Trophoblast cell (in vitro differentiated cells and primary cell): ENCODE results near the gene TP53BP2.

Source experiments
- DNase-seq, 2 donors: peaks; one replicate each; pipeline ENCODE4 v3.0.0-alpha.2; 2016
- H2AFZ ChIP-seq: 2 replicates; pipeline ENCODE4 v1.6.1; 2013; ENCODE audit warnings: low read length, moderate library complexity, mild to moderate bottlenecking; ENCODE audit not compliant: insufficient read depth, poor library complexity
- H2AK5ac ChIP-seq: 2 replicates; pipeline ENCODE4 v1.6.1; 2013; ENCODE audit warnings: mild to moderate bottlenecking, low read length
- H2BK120ac ChIP-seq: 2 replicates; pipeline ENCODE4 v1.6.1; 2013; ENCODE audit warnings: low read length, mild to moderate bottlenecking, moderate library complexity; ENCODE audit not compliant: insufficient read depth, poor library complexity
- H2BK12ac ChIP-seq: 2 replicates; pipeline ENCODE4 v1.6.1; 2013; ENCODE audit warnings: mild to moderate bottlenecking, low read length, moderate library complexity
- H2BK5ac ChIP-seq: 2 replicates; pipeline ENCODE4 v1.6.1; 2013; ENCODE audit warnings: low read length, low read depth, moderate library complexity, mild to moderate bottlenecking; ENCODE audit not compliant: poor library complexity
- H3K14ac ChIP-seq: 2 replicates; pipeline ENCODE4 v1.6.1; 2013; ENCODE audit warnings: mild to moderate bottlenecking, low read length
- H3K18ac ChIP-seq: 2 replicates; pipeline ENCODE4 v1.6.1; 2013; ENCODE audit warnings: mild to moderate bottlenecking, low read length
- H3K23ac ChIP-seq: 2 replicates; pipeline ENCODE4 v1.6.1; 2013; ENCODE audit warnings: low read length
- H3K27ac ChIP-seq: 2 replicates; pipeline ENCODE4 v1.5.1; 2013; ENCODE audit warnings: low read depth, mild to moderate bottlenecking, inconsistent platforms, low read length, moderate library complexity
- H3K27me3 ChIP-seq: 2 replicates; pipeline ENCODE4 v1.6.1; 2013; ENCODE audit warnings: inconsistent platforms, mild to moderate bottlenecking, low read length, moderate library complexity; ENCODE audit not compliant: insufficient read depth
- H3K36me3 ChIP-seq, 2 experiments: 1 replicate in 1 of 2; 2 replicates in 1 of 2; pipeline ENCODE4 v1.6.1; 2013; ENCODE audit warnings: low read length in 2 of 2, mild to moderate bottlenecking in 2 of 2, moderate library complexity in 1 of 2; ENCODE audit not compliant: insufficient read depth in 2 of 2, control insufficient read depth in 1 of 2
- H3K4ac ChIP-seq: 2 replicates; pipeline ENCODE4 v1.6.1; 2013; ENCODE audit warnings: low read depth, mild to moderate bottlenecking, low read length, moderate library complexity
- H3K4me1 ChIP-seq, 2 experiments: 1 replicate in 1 of 2; 2 replicates in 1 of 2; pipeline ENCODE4 v1.6.1; 2013; ENCODE audit warnings: low read length in 2 of 2, mild to moderate bottlenecking in 2 of 2, moderate library complexity in 1 of 2; ENCODE audit not compliant: insufficient read depth in 2 of 2, control insufficient read depth in 1 of 2
- H3K4me2 ChIP-seq: 2 replicates; pipeline ENCODE4 v1.6.1; 2013; ENCODE audit warnings: inconsistent platforms, mild to moderate bottlenecking, low read length, moderate library complexity
- H3K4me3 ChIP-seq: 2 replicates; pipeline ENCODE4 v1.5.1; 2013; ENCODE audit warnings: mild to moderate bottlenecking, low read depth, low read length, inconsistent platforms
- H3K79me1 ChIP-seq: one replicate; pipeline ENCODE4 v1.6.1; 2013; ENCODE audit warnings: low read length
- H3K79me2 ChIP-seq: 2 replicates; pipeline ENCODE4 v1.6.1; 2013; ENCODE audit warnings: low read length, mild to moderate bottlenecking; ENCODE audit not compliant: control insufficient read depth, insufficient read depth, poor library complexity
- H3K9ac ChIP-seq: 2 replicates; pipeline ENCODE4 v1.6.1; 2013; ENCODE audit warnings: mild to moderate bottlenecking, low read length
- H3K9me3 ChIP-seq: 2 replicates; pipeline ENCODE4 v1.6.1; 2013; ENCODE audit warnings: low read depth, mild to moderate bottlenecking, control low read depth, inconsistent platforms, low read length; ENCODE audit not compliant: insufficient read depth
- H4K12ac ChIP-seq: 2 replicates; pipeline ENCODE4 v1.6.1; 2013; ENCODE audit warnings: low read depth, mild to moderate bottlenecking, low read length, moderate library complexity
- H4K8ac ChIP-seq: 2 replicates; pipeline ENCODE4 v1.6.1; 2013; ENCODE audit warnings: low read depth, mild to moderate bottlenecking, low read length, moderate library complexity
- H4K91ac ChIP-seq: one replicate; pipeline ENCODE4 v1.6.1; 2013; ENCODE audit warnings: low read depth, mild to moderate bottlenecking, low read length, moderate library complexity
- WGBS: extraction: QIAGEN DNeasy Blood & Tissue Kit; methylation state at CpG from one replicate; pipeline ENCODE4 v1.1.7; 2013; ENCODE audit warnings: missing lambda C conversion rate; ENCODE audit not compliant: insufficient read length, insufficient coverage; ENCODE audit errors: extremely low coverage; 5-methylcytosine and 5-hydroxymethylcytosine counted together

The TP53BP2 gene

GRCh38 chr1:223763251-223763650 is 82.5 kb downstream of the TP53BP2 start:
- Histone ChIP-seq H2BK5ac (no peak overlapping the region), H3K9me3 (no peaks in the 10 kb centered on the region), H2AK5ac (no peak overlapping the region), H3K4me2 (no peak overlapping the region), H4K91ac (no peak overlapping the region), H3K4me3 (no peak overlapping the region), H4K12ac (no peak overlapping the region), H2AFZ (no peak overlapping the region), H3K23ac (no peak overlapping the region), H3K9ac (no peak overlapping the region), H3K18ac (no peak overlapping the region), H3K36me3 (peaks cover 53 to 76% of the 10 kb centered on the region in 2 experiments), H3K27ac (no peak overlapping the region), H2BK12ac (no peak overlapping the region), H3K79me1 (no peaks in the 10 kb centered on the region), H3K79me2 (no peaks in the 10 kb centered on the region), H4K8ac (no peak overlapping the region), H3K27me3 (no peaks in the 10 kb centered on the region), H3K14ac (no peak overlapping the region), H2BK120ac (no peak overlapping the region), H3K4ac (no peak overlapping the region), H3K4me1 (peaks cover 3 to 8% of the 10 kb centered on the region in 2 experiments)
- no peak for DNase-seq
- no CpG with 5 or more reads among the region's 5 CpGs for WGBS

- no peak overlapping the region for H4K12ac ChIP-seq
- H2BK5ac ChIP-seq, result no peak overlapping the region
- no peak overlapping the region for H3K4me2 ChIP-seq
- H3K18ac ChIP-seq, result no peak overlapping the region
- H4K8ac ChIP-seq, result no peak overlapping the region
- no peaks in the 10 kb centered on the region for H3K79me1 ChIP-seq
- no peaks in the 10 kb centered on the region for H3K79me2 ChIP-seq
- H3K4me1 ChIP-seq, result peaks cover 1 to 6% of the 10 kb centered on the region in 2 experiments
- H4K91ac ChIP-seq, result no peak overlapping the region
- H3K4me3 ChIP-seq, result no peak overlapping the region
- peak; percentile 40 to 82 for DNase-seq
- H2AK5ac ChIP-seq, result no peak overlapping the region
- no peak overlapping the region for H2BK12ac ChIP-seq
- H3K27me3 ChIP-seq, result no peaks in the 10 kb centered on the region
- no peaks in the 10 kb centered on the region for H3K9me3 ChIP-seq
- H3K14ac ChIP-seq, result no peak overlapping the region
- no peak overlapping the region for H3K4ac ChIP-seq
- no CpG with 5 or more reads among the region's 7 CpGs for WGBS
- H3K36me3 ChIP-seq, result peaks cover 68 to 92% of the 10 kb centered on the region in 2 experiments
- no peak overlapping the region for H2BK120ac ChIP-seq
- no peak overlapping the region for H3K9ac ChIP-seq
- no peak overlapping the region for H3K23ac ChIP-seq
- H2AFZ ChIP-seq, result no peak overlapping the region
- H3K27ac ChIP-seq, result no peak overlapping the region
Measured at GRCh38 chr1:223761411-223761810, 84.3 kb downstream of the TP53BP2 start.

- Histone ChIP-seq H3K79me1 (no peaks in the 10 kb centered on the region), H2BK12ac (no peak overlapping the region), H2BK120ac (no peak overlapping the region), H3K4me1 (peaks cover 0 to 5% of the 10 kb centered on the region in 2 experiments), H3K27ac (no peak overlapping the region), H3K4me3 (no peak overlapping the region), H4K91ac (no peak overlapping the region), H3K27me3 (no peaks in the 10 kb centered on the region), H3K18ac (no peak overlapping the region), H2AK5ac (no peak overlapping the region), H3K36me3 (peaks cover 73 to 93% of the 10 kb centered on the region in 2 experiments), H3K14ac (no peak overlapping the region), H3K79me2 (no peaks in the 10 kb centered on the region), H2AFZ (no peak overlapping the region), H3K4me2 (no peak overlapping the region), H4K8ac (no peak overlapping the region), H2BK5ac (no peak overlapping the region), H3K9me3 (no peaks in the 10 kb centered on the region), H3K4ac (no peak overlapping the region), H3K9ac (no peak overlapping the region), H3K23ac (no peak overlapping the region), H4K12ac (no peak overlapping the region)
- peak in 1 of 2 donors; percentile 39 for DNase-seq
- WGBS, result no CpG with 5 or more reads among the region's 6 CpGs
Measured at GRCh38 chr1:223760833-223761232, 84.9 kb downstream of the TP53BP2 start.

GRCh38 chr1:223759273-223759672 is 86.5 kb downstream of the TP53BP2 start:
- Histone ChIP-seq H3K79me2 (no peaks in the 10 kb centered on the region), H3K27ac (no peak overlapping the region), H3K79me1 (no peaks in the 10 kb centered on the region), H2BK12ac (no peak overlapping the region), H3K4me3 (no peak overlapping the region), H3K4ac (no peak overlapping the region), H3K9me3 (no peaks in the 10 kb centered on the region), H3K9ac (no peak overlapping the region), H3K36me3 (peaks cover 80 to 94% of the 10 kb centered on the region in 2 experiments), H3K18ac (no peak overlapping the region), H3K27me3 (no peaks in the 10 kb centered on the region), H3K4me1 (no peaks in the 10 kb centered on the region), H3K23ac (no peak overlapping the region), H4K8ac (no peak overlapping the region), H2AK5ac (no peak overlapping the region), H3K14ac (no peak overlapping the region), H2AFZ (no peak overlapping the region), H4K91ac (no peak overlapping the region), H2BK5ac (no peak overlapping the region), H2BK120ac (no peak overlapping the region), H4K12ac (no peak overlapping the region), H3K4me2 (no peak overlapping the region)
- DNase-seq, result no peak
- no CpG with 5 or more reads among the region's 13 CpGs for WGBS
